HFF-Myc (cell line): Measurements from ENCODE around the gene TMEM39A.
A peak's percentile ranks its signal among the peaks of the same experiment; 100 is the strongest.

Experiments used
- DNase-seq: peaks from one replicate; pipeline ENCODE4 v3.0.0-alpha.2; 2011; ENCODE audit warnings: low read depth; ENCODE audit errors: extremely low read depth
- H3K4me3 ChIP-seq: replicated peaks from 2 replicates; pipeline ENCODE4 v1.5.1; 2011; ENCODE audit warnings: low read depth, mild to moderate bottlenecking, control low read depth, low read length
- CTCF ChIP-seq: IDR thresholded peaks from 2 replicates; pipeline ENCODE4 v1.5.1; 2012; ENCODE audit warnings: mild to moderate bottlenecking, low read depth, low read length, control low read depth; ENCODE audit errors: missing control alignments

TMEM39A gene

GRCh38 chr3:119434703-119435102, 28.7 kb downstream of the TMEM39A start:
- TF ChIP-seq CTCF: no peak
- DNase-seq: no peak
- H3K4me3 ChIP-seq: no peak overlapping the region

GRCh38 chr3:119433613-119434325, 29.6 kb downstream of the TMEM39A start:
- DNase-seq: no peak
- no peak overlapping the region for H3K4me3 ChIP-seq
- TF ChIP-seq CTCF: no peak

GRCh38 chr3:119428538-119428937, 34.9 kb downstream of the TMEM39A start:
- no peak for DNase-seq
- H3K4me3 ChIP-seq: no peak overlapping the region
- peak; percentile 13 for TF ChIP-seq CTCF

GRCh38 chr3:119427669-119428068, 35.7 kb downstream of the TMEM39A start:
- no peak for DNase-seq
- TF ChIP-seq CTCF: no peak
- H3K4me3 ChIP-seq: no peak overlapping the region

- peak; percentile 22 for TF ChIP-seq CTCF
- DNase-seq: no peak
- H3K4me3 ChIP-seq: no peak overlapping the region
These were observed 43.2 kb downstream of the TMEM39A start for GRCh38 chr3:119420196-119420595.

- no peak for TF ChIP-seq CTCF
- H3K4me3 ChIP-seq: no peak overlapping the region
- DNase-seq: no peak
These were observed 44.8 kb downstream of the TMEM39A start for GRCh38 chr3:119418641-119419040.
